Fibroblast of lung (primary cell): Measurements from ENCODE around the gene SLC24A3. TPM values are rescaled to one million over a fixed set of nuclear protein-coding genes. Genes with fewer than 3 reads are reported as not detected.

Experiments
- DNase-seq, 2 donors: peaks; one replicate each; pipeline versions ENCODE4 v3.0.0 to v3.0.0-alpha.2; 2010; ENCODE audit warnings: low read depth in 2 of 2
- H2AFZ ChIP-seq: 2 replicates; pipeline ENCODE4 v1.5.1; 2012; ENCODE audit warnings: low read length, control low read depth, inconsistent platforms
- H3K27ac ChIP-seq: 2 replicates; pipeline ENCODE4 v1.5.1; 2011; ENCODE audit warnings: low read length, control low read depth; ENCODE audit not compliant: insufficient read depth
- H3K27me3 ChIP-seq: 2 replicates; pipeline ENCODE4 v1.5.1; 2011; ENCODE audit warnings: mild to moderate bottlenecking, low read length; ENCODE audit not compliant: control insufficient read depth, insufficient read depth
- H3K36me3 ChIP-seq: 2 replicates; pipeline ENCODE4 v1.5.1; 2011; ENCODE audit warnings: low read length; ENCODE audit not compliant: control insufficient read depth, insufficient read depth
- H3K4me1 ChIP-seq: 2 replicates; pipeline ENCODE4 v1.5.1; 2011; ENCODE audit warnings: low read length; ENCODE audit not compliant: control insufficient read depth, insufficient read depth; ENCODE audit errors: extremely low read depth
- H3K4me2 ChIP-seq: 2 replicates; pipeline ENCODE4 v1.5.1; 2011; ENCODE audit warnings: low read length, control low read depth; ENCODE audit not compliant: insufficient read depth; ENCODE audit errors: extremely low read depth
- H3K4me3 ChIP-seq, 4 experiments: fragments of 200-600 bp in 1 of 4; sonication (generic) in 1 of 4; replicated peaks in 1 of 4; 2 replicates each; pipeline ENCODE4 v1.5.1; 2011 to 2016; ENCODE audit warnings: low read length in 4 of 4, low read depth in 3 of 4, mild to moderate bottlenecking in 3 of 4, control low read depth in 2 of 4, inconsistent platforms in 1 of 4, mixed read lengths in 1 of 4; ENCODE audit not compliant: insufficient read depth in 1 of 4; ENCODE audit errors: control extremely low read depth in 1 of 4
- H3K79me2 ChIP-seq: 2 replicates; pipeline ENCODE4 v1.5.1; 2012; ENCODE audit warnings: mild to moderate bottlenecking, low read length, inconsistent platforms; ENCODE audit not compliant: control insufficient read depth, insufficient read depth
- H3K9ac ChIP-seq: 2 replicates; pipeline ENCODE4 v1.5.1; 2011; ENCODE audit warnings: mild to moderate bottlenecking, low read length, control low read depth; ENCODE audit not compliant: insufficient read depth
- H3K9me3 ChIP-seq: 2 replicates; pipeline ENCODE4 v1.5.1; 2012; ENCODE audit warnings: low read depth, low read length; ENCODE audit not compliant: control insufficient read depth, insufficient read depth
- H4K20me1 ChIP-seq: 2 replicates; pipeline ENCODE4 v1.5.1; 2011; ENCODE audit warnings: low read length; ENCODE audit not compliant: control insufficient read depth, insufficient read depth; ENCODE audit errors: extremely low read depth
- CTCF ChIP-seq, 2 donors: IDR thresholded peaks in 1 of 2; conservative IDR thresholded peaks in 1 of 2; 1 replicate in 1 of 2; 2 replicates in 1 of 2; pipeline ENCODE4 v1.5.1; 2011 to 2012; ENCODE audit warnings: low read length in 2 of 2, control low read depth in 1 of 2, inconsistent platforms in 1 of 2, low read depth in 1 of 2, mild to moderate bottlenecking in 1 of 2
- EZH2 ChIP-seq: IDR thresholded peaks from 2 replicates; pipeline ENCODE4 v1.5.1; 2012; ENCODE audit warnings: low read length, control low read depth, mild to moderate bottlenecking; ENCODE audit errors: missing control alignments
- polyA plus RNA-seq, 2 donors: library from polyadenylated mRNA; depleted of rRNA in 1 of 2; stranded (reverse) in 1 of 2; unstranded in 1 of 2; fragments of >200 nt; gene quantifications; 2 replicates each; pipeline ENCODE4 v1.2.1, GENCODE V29; 2011 to 2012; ENCODE audit warnings: missing spikeins in 1 of 2
- total RNA-seq: library from RNA; depleted of rRNA; stranded (reverse); fragments of >200 nt; gene quantifications from 2 replicates; pipeline ENCODE4 v1.2.1, GENCODE V29; 2014

Gene SLC24A3
- total and polyA plus RNA-seq, 2 donors (not counting 1 experiment from before 2014, with no cell fraction given): 0.03 to 1.8 TPM

DNA sequence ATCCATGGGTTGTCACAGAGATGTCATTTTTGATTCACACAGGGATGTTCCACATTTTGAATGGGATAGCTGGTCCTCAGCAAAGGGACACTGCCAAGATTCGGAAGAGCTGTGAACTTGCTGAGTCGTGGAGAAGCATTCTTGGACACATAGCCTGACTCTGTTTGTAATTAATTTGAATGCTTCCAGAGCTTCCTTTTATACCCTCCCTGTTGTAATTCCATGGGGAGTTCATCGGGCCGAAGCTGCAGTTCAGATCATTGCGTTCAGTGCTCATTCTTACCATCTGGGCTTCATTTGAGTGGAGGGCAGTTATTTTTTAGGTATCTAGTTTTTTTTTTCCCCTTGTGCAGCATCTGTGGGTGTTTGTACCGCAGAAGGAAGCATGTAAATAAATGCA lies 126.5 kb downstream of the SLC24A3 start:
- Histone ChIP-seq H3K4me1 (no peaks in the 10 kb centered on the region), H3K4me2 (no peak overlapping the region), H3K27ac (no peak overlapping the region), H4K20me1 (no peaks in the 10 kb centered on the region), H3K4me3 (no peak overlapping the region), H3K9me3 (no peaks in the 10 kb centered on the region), H3K36me3 (no peaks in the 10 kb centered on the region), H2AFZ (no peak overlapping the region), H3K9ac (no peak overlapping the region), H3K27me3 (no peaks in the 10 kb centered on the region), H3K79me2 (no peaks in the 10 kb centered on the region)
- no peak for DNase-seq
- TF ChIP-seq CTCF (conservative IDR thresholded peaks at IDR 0.05 in 1 of 2, IDR thresholded peaks at IDR 0.05 in 1 of 2; ENCODE audit: low read depth in 1 of 2, low read length in 2 of 2): no peak
- TF ChIP-seq EZH2: no peak

GRCh38 chr20:19341348-19342053 lies 129.1 kb downstream of the SLC24A3 start:
- H3K9me3 ChIP-seq: no peaks in the 10 kb centered on the region
- no peak overlapping the region for H2AFZ ChIP-seq
- no peaks in the 10 kb centered on the region for H3K27me3 ChIP-seq
- no peak for DNase-seq
- H3K4me1 ChIP-seq: no peaks in the 10 kb centered on the region
- H3K9ac ChIP-seq: no peak overlapping the region
- no peak overlapping the region for H3K27ac ChIP-seq
- no peak for TF ChIP-seq CTCF (conservative IDR thresholded peaks at IDR 0.05 in 1 of 2, IDR thresholded peaks at IDR 0.05 in 1 of 2; ENCODE audit: low read depth in 1 of 2, low read length in 2 of 2)
- no peak for TF ChIP-seq EZH2
- no peak overlapping the region for H3K4me2 ChIP-seq
- no peaks in the 10 kb centered on the region for H3K36me3 ChIP-seq
- H4K20me1 ChIP-seq: no peaks in the 10 kb centered on the region
- no peaks in the 10 kb centered on the region for H3K79me2 ChIP-seq
- no peak overlapping the region for H3K4me3 ChIP-seq

- no peak for DNase-seq
- H3K9ac ChIP-seq: no peak overlapping the region
Measured at GRCh38 chr20:19344341-19344740, 131.9 kb downstream of the SLC24A3 start.

More at GRCh38 chr20:19344341-19344740, 131.9 kb downstream of the SLC24A3 start:
- no peak overlapping the region for H3K4me3 ChIP-seq
- no peaks in the 10 kb centered on the region for H3K9me3 ChIP-seq
- no peak overlapping the region for H3K27ac ChIP-seq
- H3K27me3 ChIP-seq: no peaks in the 10 kb centered on the region
- H3K79me2 ChIP-seq: no peaks in the 10 kb centered on the region
- TF ChIP-seq CTCF (conservative IDR thresholded peaks at IDR 0.05 in 1 of 2, IDR thresholded peaks at IDR 0.05 in 1 of 2; ENCODE audit: low read depth in 1 of 2, low read length in 2 of 2) (no peak), EZH2 (no peak)
- H3K4me2 ChIP-seq: no peak overlapping the region
- H4K20me1 ChIP-seq: no peaks in the 10 kb centered on the region
- H2AFZ ChIP-seq: no peak overlapping the region
- H3K4me1 ChIP-seq: no peaks in the 10 kb centered on the region
- H3K36me3 ChIP-seq: no peaks in the 10 kb centered on the region
